Measurements from ENCODE around the gene ULK1. TPM values are rescaled to one million over a fixed set of nuclear protein-coding genes. Genes with fewer than 3 reads are reported as not detected.

Gene ULK1
- total and polyA plus RNA-seq, 2 of the 13 experiments (the other 11 are each of a cell fraction or from before 2014, with no cell fraction given), result 2.8 to 10.1 TPM

DNA sequence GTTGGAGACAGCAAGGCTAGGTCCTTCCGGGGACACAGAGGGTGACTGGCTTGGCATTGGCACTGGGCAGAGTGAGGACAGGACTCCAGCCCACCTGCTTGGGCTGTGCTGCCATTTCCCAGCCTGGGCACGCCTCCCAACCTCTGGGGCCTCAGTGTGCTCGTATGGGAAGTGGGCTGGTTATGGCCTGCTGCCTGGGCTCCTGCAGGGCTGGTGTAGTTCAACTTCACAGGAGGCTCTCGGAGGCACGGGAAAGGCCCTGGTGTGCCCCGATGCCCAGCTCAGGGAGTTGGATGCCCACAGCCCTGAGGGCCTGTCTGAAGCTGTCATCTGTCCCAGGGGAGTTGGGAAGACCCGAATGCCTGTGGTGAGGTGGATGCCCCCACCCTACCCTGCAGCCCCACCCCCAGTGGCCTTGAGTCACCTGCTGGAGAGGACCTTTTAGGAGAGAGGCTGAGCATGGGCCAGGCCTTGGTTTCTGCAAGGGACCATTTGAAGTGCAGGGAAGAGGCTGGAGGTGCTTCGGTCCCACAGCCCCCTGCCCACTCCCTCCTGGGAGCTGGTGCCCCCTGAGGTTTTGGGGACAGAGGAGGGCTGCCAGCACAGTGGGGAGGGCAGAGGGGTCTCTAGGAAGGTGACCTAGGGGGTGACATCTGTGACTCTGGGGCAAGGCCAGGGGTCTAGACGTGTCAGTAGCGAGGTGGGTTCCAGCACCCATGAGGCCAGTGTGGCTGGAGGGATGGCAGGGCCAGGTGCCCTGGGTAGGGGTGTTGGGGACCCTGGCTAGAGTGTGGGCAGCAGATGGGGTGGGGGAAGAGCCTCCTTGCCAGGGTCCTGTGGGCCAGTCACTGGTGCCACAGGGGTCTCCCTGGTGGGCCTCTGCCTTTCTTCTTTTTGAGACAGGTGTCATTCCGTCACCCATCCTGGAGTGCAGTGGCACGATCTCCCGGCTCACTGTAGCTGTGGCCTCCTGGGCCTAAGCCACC is 9.1 kb downstream of the ULK1 start:
- TF ChIP-seq, protein P1, sequence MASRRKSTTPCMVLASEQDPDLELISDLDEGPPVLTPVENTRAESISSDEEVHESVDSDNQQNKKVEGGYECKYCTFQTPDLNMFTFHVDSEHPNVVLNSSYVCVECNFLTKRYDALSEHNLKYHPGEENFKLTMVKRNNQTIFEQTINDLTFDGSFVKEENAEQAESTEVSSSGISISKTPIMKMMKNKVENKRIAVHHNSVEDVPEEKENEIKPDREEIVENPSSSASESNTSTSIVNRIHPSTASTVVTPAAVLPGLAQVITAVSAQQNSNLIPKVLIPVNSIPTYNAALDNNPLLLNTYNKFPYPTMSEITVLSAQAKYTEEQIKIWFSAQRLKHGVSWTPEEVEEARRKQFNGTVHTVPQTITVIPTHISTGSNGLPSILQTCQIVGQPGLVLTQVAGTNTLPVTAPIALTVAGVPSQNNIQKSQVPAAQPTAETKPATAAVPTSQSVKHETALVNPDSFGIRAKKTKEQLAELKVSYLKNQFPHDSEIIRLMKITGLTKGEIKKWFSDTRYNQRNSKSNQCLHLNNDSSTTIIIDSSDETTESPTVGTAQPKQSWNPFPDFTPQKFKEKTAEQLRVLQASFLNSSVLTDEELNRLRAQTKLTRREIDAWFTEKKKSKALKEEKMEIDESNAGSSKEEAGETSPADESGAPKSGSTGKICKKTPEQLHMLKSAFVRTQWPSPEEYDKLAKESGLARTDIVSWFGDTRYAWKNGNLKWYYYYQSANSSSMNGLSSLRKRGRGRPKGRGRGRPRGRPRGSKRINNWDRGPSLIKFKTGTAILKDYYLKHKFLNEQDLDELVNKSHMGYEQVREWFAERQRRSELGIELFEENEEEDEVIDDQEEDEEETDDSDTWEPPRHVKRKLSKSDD (CRISPR knock-in tag; IDR thresholded peaks at IDR 0.05; ENCODE audit: low read depth), result no peak
- TF ChIP-seq ZSCAN21 (CRISPR knock-in tag; IDR thresholded peaks at IDR 0.05; ENCODE audit: borderline replicate concordance) (no peak), ATF4 (CRISPR knock-in tag; IDR thresholded peaks at IDR 0.05) (no peak), ZNF251 (CRISPR knock-in tag; IDR thresholded peaks at IDR 0.05) (no peak), FOSL2 (CRISPR knock-in tag; IDR thresholded peaks at IDR 0.05) (no peak), DBP (CRISPR knock-in tag; IDR thresholded peaks at IDR 0.05; ENCODE audit: not compliant biosample characterization) (no peak), ZNF629 (CRISPR knock-in tag; conservative IDR thresholded peaks at IDR 0.05) (peak; percentile 47; the same call in 1 of the 2 replicates), SIN3A (IDR thresholded peaks at IDR 0.05; ENCODE audit: borderline replicate concordance, low read depth, low read length) (no peak)
- in situ Hi-C loops (cut with HindIII; ENCODE audit: extremely low pct_ligation_motif_present, low pct_unique_long_range_greater_than_20kb), result no loop called here

More for the DNA sequence above, 9.1 kb downstream of the ULK1 start:
- Histone ChIP-seq H3K9ac (ENCODE audit: insufficient read depth, low read depth, low read length) (no peak overlapping the region), H3K9me3 (ENCODE audit: low read length) (no peaks in the 10 kb centered on the region), H3K27me3 (ENCODE audit: control insufficient read depth in 1 of 2, insufficient read depth in 2 of 2, low read length in 2 of 2) (no peaks in the 10 kb centered on the region), H3K27ac (ENCODE audit: extremely low read length, insufficient read depth, low read length) (no peak overlapping the region), H3K36me3 (replicated peaks in 1 of 2; ENCODE audit: control insufficient read depth in 1 of 2, insufficient read depth in 2 of 2, low read length in 2 of 2) (peaks cover 0 to 5% of the 10 kb centered on the region in 2 experiments; a peak in 4 of 5 replicates), H4K20me1 (ENCODE audit: insufficient read depth, low read length) (peaks cover 30% of the 10 kb centered on the region; the same call in 1 of the 2 replicates), H3K4me1 (ENCODE audit: insufficient read depth, low read length) (no peaks in the 10 kb centered on the region), H3K4me2 (ENCODE audit: low read depth, low read length) (no peak overlapping the region), H3K4me3 (replicated peaks in 1 of 3; ENCODE audit: insufficient read depth in 1 of 3, low read depth in 2 of 3, low read length in 3 of 3) (no peak overlapping the region), H3K79me2 (ENCODE audit: insufficient read depth, low read length) (peaks cover 1% of the 10 kb centered on the region), H2AFZ (ENCODE audit: low read length) (no peak overlapping the region)
- intact Hi-C loops (cut with micrococcal nuclease; ENCODE audit: unreplicated experiment), result no loop called here
- CTCF ChIA-PET (ENCODE audit: low intra/inter-chr PET ratio, low total read pairs), result no interaction called here
- DNase-seq (ENCODE audit: low spot score) (no peak), ATAC-seq (no peak), FAIRE-seq (no peak)
- BruUV-seq (replicated peaks), result no TSS peak
- POLR2A ChIA-PET, result interaction anchor here (1.0 kb wide), 1 partner anchor 44 kb away, joined by 3 read pairs; no protein-coding TSS in a partner anchor
- WGBS (ENCODE audit: low lambda C conversion rate), result 90% methylated on average over 4 of the region's 13 CpGs

All from HepG2 (cell line).